Measurements from ENCODE around the gene OSBPL5.

- TF ChIP-seq CTCF (IDR thresholded peaks at IDR 0.05) (no peak), POLR2AphosphoS5 (IDR thresholded peaks at IDR 0.05) (no peak), EP300 (IDR thresholded peaks at IDR 0.05) (no peak), POLR2A (IDR thresholded peaks at IDR 0.05) (no peak)
These were observed 24.9 kb upstream of the OSBPL5 start for GRCh38 chr11:3189886-3190583.

All from stomach (tissue), 4 donors.